NCI-H1048 (cell line): Measurements from ENCODE around the gene HS3ST1.

ENCODE experiments used
- DNase-seq: peaks from one replicate; lab custom pipeline; 2025; lab: John Stamatoyannopoulos, UW

Gene HS3ST1

DNA sequence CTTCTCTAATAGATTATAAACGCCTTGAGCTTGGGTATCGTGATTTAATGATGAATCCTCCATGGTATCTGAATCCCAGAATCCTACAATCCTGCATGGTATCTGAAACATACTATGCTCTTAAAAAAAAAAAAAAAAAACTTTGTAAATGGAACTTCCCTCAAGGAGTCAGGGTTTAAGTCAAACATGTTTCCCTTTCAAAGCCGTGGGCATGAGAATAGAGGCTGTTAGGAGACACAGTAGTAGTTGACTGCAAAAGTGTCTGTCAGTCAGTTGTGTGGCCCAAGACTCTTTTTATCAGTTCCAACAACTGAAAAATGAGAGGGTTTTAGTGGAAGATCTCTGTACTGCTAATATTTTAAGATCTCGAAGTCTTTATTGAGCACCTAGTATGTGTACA is 2.4 kb upstream of the HS3ST1 start:
- no peak for DNase-seq

DNA sequence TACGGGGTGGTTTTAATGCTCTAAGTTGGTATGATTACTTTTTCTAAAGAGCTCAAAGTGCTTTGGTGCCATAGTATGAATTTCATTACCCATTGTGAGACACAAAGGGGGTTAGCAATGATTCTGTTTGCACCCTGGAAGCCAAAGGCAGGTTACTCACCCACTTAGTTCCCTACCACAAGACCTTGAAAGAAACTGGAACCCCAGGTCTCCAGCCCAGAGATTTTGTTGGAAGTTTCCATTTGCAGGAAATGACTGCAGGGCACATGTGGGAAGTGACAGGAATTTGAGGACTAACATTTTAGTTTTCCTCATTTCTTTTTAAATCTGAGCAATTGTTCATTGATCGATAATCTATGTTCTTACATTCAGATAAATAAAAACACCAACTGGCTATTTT is 1.8 kb upstream of the HS3ST1 start:
- DNase-seq, result no peak

DNA sequence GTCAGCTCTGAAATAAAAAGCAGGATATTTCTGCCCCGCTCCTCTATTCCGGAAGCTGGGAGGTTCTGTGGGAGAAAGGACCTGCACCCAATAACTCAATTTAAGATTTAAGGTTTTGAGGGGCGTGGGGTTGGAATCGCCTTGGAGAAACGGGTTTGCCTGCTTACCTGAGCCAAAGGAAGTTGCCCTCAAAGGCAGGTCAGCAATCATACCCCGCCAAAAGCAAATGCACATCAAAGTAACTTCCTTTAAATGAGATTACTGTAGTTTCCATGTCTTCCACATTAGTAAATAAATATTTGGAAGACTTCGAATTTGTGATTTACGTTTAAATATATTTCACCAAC is 978 bp upstream of the HS3ST1 start:
- DNase-seq, result no peak

DNA sequence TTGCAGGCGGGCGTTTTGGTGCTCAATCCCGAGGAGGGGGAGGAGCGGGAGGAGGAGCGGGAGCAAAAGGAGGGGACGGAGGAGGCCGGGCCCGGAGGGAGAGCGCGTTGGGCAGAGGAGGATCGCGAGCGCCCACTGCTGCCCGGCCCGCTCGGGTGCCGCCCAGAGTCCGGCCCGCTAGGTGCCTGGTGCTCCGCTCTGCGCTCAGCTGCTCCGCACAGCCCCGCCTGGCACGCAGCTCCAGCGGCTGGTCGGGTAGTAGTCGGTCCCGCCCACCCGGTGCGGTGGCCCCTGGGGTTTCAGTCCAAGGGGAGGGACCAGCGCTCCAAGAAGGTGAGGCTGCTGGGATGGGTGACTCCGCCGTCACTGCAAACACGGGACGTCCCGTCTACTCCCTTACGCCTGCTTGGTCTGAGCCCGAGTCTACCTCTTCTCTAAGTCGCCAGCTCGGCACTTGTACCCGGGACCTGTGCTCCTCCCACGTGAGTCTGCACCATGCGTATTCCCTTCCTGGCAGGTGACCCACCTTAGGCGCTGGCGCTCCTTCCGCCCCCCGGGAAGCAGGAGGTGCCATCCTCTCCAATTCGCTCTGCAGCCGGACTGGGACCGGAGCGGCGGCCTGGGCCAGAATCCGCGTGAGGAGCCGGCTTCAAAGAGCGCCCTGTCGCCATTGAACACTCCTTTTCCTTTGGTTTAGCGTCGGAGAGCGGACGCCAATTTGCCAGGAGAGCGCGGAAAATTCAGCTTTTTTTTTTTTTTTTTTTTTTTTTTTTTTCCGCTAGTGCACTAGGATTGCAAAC is 405 bp upstream of the HS3ST1 start:
- peak; percentile 47 for DNase-seq

DNA sequence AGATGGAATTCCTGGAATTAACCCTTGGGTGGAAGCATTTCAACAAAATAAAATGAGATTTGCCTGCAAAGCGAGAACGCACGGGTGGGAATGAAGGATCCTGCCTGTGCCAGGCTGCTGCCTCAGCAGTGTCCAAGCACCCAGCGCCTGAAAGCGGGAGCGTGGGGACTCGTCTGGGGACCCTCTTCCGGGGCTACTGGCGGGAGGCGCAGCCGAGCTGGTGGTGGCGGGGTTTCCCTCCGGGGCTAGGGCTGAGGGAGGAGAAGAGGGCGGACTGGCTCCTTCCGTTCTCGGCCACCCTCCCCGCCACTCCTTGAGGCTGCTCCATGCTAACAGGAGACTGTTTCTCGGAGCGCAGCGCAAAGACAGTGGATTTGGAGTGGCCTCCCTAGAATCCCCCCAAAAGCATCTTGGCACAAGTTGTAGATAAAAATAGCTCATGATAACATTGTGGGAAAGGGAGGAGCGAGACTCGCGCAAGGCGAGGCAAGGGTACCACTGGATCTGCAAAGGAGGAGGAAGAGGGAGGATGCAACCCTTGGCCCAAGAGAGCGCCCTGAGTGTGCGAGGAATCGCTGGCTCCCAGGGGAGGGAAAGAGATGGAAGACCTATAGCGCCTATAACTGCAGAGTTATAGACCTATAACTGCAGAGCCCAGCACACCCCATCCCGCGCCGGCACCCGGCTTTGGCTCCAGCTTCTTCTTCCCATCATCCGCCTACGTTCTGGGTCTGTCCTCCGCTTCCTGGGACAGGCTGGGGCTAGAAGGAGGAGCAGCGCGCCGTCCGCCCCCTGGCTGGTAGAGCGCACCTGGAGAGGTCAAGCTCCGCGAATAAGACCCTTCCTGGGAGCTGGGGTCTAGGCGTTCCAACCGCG is 1.3 kb downstream of the HS3ST1 start:
- DNase-seq, result no peak

DNA sequence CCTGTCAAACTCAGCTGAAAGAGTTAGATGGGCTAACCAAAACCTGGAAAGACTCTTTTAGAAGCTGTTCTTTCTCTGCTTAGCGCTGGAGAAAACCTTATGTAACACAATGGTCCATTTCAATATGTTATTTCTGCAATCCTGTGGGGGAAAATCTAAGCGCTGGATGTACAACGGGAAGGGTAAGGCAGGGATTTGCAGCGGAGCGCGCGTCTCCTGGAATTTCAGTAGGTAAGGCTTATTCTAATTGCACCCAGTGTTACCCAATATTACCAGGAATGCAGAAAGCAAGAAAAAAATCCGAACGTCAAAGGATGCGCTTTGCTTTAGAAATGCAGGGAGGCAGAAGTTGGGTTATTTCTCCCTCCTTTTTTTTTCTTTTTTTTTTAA is 2.0 kb downstream of the HS3ST1 start:
- no peak for DNase-seq

DNA sequence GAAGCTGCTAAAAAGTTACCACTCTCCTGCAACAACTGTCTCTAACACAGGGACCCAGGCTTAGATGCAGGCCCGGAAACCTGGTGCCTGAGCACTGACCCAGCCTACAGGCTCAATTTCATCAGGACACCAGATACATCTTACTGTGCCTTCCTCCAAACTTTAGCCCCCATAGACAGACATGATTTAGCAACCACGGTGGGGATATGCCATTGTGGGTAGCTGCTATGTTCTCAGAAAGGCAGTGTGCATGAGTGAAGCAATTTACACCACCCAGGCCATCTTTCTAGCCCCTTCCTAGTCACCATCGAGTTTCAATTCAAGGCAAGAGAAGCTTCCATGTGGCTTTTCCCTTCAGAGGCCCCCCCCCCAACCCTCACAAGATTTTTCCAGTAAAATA is 2.7 kb downstream of the HS3ST1 start:
- DNase-seq, result no peak

DNA sequence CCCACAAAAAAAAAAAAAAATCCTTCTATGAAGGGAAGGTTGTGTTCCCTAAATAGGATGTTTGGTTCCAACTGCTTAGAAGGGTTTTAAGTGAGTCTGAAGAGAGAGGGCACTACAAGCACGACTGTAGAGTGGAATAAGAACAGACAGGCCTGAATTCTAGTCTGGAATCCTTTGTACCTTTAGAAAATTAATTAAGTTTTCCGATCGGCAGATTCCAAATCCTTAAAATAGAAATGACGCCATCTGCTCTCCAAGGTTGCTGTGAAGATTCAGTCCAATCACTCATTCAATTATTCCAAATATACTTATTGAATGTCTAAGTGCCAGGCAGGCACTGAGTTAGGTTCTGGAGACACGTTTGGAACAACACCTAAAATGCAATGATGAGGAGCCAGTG is 3.8 kb downstream of the HS3ST1 start:
- no peak for DNase-seq

DNA sequence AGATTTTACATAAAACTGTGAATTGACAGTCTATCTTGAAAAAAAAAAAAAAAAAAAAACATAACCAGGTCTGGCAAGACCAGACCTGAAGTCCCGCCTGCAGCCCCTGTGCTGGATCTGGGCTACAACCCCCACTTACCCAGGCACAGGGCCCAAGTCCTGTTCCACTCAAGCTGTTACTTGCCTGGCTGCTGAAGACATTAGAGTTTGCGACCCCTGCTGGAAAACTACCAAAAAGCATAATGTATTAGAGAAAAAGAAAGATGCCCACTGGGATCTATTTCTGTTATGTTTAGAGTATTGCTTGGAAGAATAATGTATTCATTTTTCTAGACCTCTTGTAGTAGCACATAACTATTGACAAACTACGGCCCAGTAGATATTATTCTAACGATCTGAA is 4.7 kb downstream of the HS3ST1 start:
- no peak for DNase-seq

DNA sequence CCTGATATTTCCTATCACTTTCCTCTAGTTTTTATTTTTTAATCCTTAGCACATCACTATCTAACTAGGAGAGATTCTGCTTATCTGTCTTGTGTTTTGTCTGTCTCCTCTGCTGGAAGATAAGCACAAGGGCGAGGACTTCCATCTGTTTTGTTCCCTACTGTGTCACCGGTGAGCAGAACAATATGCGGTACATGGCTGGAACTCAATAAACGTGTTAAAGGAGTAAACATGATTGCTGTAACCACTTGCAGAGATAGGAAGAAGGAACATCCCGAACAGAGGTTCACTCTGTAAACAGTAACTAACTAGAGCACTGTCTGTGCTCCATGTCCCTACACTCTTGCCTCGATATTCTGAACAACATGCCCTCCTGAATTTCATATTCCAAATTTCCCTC is 5.2 kb downstream of the HS3ST1 start:
- DNase-seq, result no peak

DNA sequence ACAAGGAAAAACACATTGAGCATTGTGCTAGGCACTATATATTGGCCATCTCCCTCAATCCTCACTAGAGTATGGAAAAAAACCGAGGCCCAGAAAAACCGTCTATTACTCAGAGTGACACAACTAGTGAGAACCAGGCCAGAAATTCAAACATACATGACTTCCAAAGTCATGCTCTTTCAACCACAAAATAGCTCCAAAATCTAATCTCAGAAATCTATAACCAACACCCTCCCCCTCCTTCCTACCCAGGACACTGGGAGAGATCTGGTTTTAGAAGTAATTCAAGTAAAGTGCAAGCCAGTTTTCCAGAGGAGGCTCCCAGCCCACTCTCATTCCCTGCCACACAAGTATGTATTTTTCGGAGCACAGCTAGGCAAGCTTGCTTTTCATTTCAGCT is 7.6 kb downstream of the HS3ST1 start:
- no peak for DNase-seq

DNA sequence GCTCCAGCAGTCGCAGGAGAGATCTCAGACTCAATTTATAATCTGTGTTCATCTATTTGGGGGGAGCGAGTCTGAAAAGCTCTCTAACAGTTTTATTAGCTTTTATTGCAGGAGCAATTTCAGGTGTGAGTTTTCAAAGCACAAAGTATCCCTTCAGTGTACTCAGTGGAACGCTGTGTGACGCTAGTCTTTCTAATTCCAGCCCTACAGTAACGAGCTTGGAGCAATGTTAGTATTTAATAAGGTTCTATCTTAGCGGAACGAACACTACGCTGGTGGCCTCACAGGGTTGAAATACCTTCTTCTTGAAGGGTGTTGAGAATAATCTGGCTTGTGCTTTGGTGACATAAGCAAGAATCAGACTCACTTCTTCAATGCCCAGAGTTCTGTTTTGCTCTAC is 8.4 kb downstream of the HS3ST1 start:
- DNase-seq, result no peak

DNA sequence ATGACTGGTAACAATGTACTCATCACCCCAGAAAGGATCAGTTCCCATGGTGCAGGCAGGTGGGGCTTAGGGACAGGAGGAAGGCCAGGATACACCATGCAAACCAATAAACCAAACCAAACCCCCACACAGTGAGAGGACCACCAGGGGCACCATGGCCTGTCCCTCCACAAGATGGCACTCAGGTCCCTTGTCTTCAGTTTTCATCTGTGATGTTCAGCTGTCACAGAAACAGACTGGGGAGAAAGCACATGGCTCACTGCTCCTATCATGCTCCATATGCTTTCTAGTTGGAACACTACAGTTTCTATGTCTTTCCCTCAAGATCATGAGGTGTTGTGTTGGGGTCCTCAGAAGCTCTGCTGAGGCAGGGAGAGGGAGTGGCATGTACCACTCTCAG is 10.1 kb downstream of the HS3ST1 start:
- no peak for DNase-seq

DNA sequence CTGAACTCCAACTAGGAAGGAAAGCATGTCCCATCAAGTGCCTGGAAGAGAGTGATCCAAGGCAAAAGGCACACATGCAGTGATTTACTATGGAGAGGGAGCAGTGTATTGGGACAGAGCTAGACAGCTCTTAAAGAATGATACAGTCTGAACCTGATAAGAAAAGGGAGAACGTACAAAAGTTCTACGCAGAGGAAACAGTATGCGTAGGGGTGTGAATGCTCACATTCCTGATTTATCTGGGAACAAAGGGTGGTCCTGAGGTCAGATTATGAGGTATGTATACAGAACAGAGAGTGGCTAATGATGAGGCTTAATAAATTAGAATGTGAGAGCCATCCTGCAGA is 12.0 kb downstream of the HS3ST1 start:
- no peak for DNase-seq

DNA sequence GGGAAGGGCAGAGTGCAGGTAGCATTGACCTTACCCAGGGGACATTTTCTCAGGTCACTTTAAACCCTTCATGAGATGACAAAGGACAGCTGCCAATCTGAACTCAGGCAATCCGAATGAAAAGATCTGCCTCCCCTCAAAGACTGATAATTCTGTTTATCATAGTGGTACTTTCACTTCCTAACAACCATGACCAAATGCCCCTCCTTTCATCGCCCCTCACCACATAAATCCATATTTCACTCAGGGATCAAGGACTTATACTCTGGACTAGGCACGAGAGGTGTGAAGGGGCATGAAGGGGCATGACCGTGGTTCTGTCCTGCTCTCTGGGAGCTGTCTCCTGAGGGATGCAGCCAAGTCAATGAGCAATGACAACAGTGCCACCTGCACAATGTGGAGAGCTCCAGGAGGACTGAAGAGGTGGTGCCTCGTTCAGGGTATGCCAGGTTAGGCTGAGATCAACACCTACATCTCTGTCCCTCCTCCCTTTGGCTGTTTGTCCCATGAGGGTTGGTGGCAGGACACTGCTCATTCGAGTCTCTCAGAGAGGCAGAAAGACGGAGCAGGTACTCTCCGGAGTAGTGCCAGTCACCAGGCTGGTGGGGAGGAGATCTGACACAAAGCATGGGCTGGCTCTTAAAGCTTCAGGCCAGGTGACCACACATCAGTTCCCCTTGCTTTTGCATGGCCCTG is 12.5 kb downstream of the HS3ST1 start:
- no peak for DNase-seq

DNA sequence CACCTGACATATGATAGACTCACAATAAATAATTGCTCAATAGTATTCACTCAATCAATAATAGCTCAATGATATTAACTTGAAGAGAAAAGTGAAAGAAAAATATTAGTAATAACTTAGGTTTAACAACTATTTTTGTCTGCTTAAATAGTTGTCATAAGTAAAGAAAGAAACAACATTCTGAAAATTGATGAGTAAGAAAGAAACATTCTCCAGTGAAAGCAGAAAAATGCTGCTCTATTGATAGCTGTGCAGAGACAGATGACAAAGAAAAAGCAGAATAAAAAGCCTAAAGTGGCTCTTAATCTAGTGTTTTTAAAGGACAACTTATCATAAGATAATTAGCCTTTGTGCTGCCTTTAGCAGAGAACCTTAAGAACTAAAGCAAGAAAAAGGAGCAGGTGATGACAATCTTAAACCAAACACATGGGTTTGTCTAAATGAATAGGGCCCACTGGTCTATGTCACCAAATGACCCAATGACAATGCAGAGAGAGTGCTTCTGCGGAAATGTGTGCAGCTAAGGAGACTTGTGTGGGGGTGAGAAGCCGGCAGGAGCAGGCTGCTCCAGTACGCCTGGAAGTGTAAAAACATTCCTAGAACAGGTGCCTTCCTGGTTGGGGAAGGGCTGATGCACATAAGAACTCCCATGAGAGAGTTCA is 13.2 kb downstream of the HS3ST1 start:
- no peak for DNase-seq

DNA sequence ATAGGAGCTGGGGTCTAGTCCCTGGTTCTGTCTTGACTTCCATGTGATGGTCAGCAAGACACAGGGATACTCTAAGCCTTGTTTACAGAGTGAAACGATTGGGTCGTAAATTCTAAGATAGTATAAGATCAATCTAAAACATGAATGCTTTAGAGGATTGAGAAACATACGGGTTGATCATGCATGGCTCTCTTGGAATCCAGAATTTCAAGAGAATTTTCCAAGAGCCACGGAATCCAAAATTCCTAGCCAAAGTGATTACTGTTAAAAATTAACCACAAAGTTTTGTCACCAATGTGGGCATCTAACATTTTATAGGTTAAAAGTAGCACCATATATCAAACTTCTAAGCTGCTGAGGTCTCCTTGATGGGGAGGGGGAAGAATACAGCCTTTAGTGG is 16.5 kb downstream of the HS3ST1 start:
- no peak for DNase-seq

DNA sequence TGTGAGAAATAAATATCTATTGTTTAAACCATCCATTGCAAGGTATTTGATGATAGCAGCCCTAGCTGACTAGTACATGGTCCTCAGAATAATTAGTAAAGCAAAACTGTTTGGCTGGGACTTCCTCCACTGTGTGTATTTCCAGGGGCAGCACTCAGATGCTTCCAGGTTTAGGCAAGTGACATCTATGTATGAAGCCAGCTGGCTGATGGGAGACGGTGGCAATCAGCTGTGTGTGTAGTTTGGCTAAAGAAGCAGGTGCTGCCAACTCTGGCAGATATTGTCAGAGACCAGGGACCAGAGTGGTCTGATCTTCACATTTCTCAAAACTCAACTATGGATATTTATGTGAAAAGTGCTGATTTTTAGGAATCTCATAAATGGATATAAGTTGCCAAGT is 19.1 kb downstream of the HS3ST1 start:
- no peak for DNase-seq

DNA sequence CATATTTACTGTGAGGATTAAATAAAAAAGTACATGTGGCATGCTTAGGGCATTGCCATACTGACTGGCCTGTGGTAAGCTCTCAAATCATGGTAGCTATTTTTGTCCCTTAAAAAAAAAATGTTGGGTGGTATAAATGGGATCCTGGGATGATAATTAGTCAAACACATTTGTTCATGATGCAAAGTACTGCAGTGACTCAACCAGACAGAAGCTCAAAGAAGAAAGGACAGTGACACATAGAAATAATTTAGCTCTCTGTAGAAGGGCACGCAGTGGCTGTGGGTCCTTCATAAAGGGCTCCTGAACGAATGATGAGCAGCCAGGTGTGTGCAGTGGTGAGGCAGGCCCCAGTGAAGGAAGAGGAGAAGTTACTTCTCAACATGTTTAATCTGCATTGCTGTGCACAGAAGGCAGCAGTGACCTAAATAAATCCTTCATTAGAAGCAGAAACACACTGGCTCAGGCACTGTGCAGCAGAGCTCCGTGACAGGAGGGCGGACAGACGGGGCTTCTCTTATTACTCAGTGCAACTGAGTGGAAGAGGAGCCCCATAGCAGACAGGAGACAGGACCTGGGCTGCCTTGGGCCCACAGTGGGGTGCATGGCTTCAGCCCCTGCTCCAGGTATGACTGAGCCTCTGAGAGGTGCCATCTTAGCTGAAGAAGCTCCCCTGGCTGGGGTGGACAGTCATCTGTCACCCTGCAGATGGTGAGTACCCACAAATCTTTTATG is 20.3 kb downstream of the HS3ST1 start:
- DNase-seq, result no peak

DNA sequence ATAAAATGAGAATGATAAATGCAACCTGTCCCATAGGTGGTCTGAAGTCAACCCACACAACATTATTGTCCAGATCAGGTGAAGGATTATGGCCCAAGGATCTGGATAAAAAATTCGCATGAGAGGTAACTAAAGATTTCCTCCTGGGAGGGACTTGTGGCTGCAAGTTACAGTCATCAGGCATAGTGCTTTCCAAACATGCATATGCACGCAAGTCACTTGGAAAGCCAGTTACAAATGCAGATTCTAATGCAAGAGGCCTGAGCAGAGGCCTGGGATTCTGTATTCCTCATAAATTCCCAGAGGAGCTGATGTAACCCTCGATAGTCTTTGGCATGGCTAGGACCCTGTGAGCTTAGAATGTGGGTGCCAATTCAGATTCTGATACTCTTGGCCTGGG is 21.1 kb downstream of the HS3ST1 start:
- no peak for DNase-seq

DNA sequence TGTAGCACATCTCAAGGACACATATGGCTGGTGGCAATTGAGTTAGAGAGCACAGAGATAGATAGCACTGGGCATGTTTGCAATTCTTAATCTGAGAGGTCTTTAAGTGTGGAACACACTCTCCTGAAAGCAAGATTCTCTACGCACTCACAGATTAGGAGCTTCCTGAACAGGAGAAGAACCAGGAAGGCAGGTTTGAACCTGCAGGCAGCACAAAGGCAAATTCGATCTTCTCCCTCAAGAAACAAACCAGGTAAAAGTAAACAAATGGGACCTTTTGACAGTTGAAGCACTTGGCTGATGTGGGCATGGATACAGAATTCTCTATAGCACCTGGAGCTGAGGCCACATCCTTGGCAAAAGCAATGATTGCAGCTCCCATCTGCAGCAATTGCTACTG is 24.3 kb downstream of the HS3ST1 start:
- DNase-seq, result no peak

DNA sequence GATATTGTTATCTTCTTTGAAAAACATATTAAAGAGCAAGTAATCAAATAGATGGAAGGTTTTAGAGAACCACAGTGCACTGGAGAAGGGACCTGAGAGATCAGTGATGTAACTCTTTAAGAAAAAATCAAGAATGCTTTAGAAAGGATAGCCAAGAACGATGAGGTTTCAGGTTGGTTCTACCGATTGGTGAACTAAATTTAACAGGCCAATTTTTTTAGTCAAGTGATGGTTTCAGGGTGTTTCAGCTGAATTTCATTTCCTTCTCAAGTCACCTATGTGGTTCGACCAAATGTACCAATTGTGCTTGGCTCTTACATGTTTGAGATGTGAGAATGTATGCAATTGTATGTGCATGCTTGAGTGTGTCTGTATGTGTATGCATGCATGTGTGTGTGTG is 26.5 kb downstream of the HS3ST1 start:
- DNase-seq, result no peak
